Mesodermal cell (in vitro differentiated cells): Measurements from ENCODE around the gene USHBP1.

Experiments
- H3K27ac ChIP-seq: 2 replicates; pipeline ENCODE4 v1.7.0; 2013; ENCODE audit warnings: mild to moderate bottlenecking, low read depth, low read length, moderate library complexity; ENCODE audit not compliant: severe bottlenecking
- H3K36me3 ChIP-seq: 2 replicates; pipeline ENCODE4 v1.7.1; 2013; ENCODE audit warnings: mild to moderate bottlenecking, low read length, moderate library complexity; ENCODE audit not compliant: control insufficient read depth, insufficient read depth
- H3K4me1 ChIP-seq: one replicate; pipeline ENCODE4 v1.7.1; 2013; ENCODE audit warnings: mild to moderate bottlenecking, low read length; ENCODE audit not compliant: insufficient read depth, control insufficient read depth, poor library complexity, severe bottlenecking
- H3K4me3 ChIP-seq: 2 replicates; pipeline ENCODE4 v1.7.0; 2013; ENCODE audit warnings: low read length, control low read depth, mild to moderate bottlenecking; ENCODE audit not compliant: insufficient read depth, poor library complexity, severe bottlenecking; ENCODE audit errors: extremely low read depth
- H3K9me3 ChIP-seq: 2 replicates; pipeline ENCODE4 v1.7.1; 2013; ENCODE audit warnings: mild to moderate bottlenecking, low read length, moderate library complexity; ENCODE audit not compliant: control insufficient read depth
- WGBS, 2 experiments: methylation state at CpG; one replicate each; pipeline ENCODE4 v1.1.5; 2013; ENCODE audit warnings: missing lambda C conversion rate in 2 of 2; ENCODE audit not compliant: insufficient coverage in 2 of 2; 5-methylcytosine and 5-hydroxymethylcytosine counted together

USHBP1 gene

DNA sequence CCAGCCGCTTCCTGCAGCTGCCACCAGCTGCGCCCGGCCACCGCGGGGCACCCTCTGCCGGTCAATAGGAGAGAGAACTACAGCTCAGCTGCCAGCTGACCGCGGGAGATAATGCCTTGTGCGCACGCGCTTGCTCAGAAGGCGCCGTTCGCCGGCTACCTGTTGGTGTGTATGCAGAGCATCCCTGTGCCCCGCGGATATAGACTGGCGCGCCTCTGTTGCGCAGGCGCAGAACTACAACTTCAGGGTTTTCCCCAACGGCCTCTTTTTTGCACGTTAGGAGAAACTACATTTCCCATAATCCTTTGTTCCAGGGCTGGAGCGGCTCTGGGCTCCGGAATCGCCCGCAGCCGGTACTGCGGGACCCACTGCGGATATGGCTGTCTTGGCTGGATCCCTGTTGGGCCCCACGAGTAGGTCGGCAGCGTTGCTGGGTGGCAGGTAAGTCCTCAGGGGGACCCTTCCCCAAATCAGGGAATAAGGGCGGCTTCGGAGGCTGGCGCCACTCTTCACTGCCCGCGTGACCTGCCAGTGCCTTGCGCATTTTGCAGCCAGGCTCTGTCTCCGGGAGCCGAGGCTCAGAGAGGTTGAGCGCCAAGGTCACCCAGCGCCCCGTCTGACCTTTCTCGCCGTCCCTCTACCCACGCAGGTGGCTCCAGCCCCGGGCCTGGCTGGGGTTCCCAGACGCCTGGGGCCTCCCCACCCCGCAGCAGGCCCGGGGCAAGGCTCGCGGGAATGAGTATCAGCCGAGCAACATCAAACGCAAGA lies 41.2 kb upstream of the USHBP1 start, which contains the start of gene MRPL34:
Gene MRPL34, plus strand, starts transcription at position 356 of the 768 bp plus-strand sequence. Its CDS starts 21 bp downstream, at position 377.
- Histone ChIP-seq H3K27ac (peak within 1 kb of the TSS; percentile 72), H3K36me3 (peaks cover 13% of the 10 kb centered on the region), H3K4me3 (peak within 1 kb of the TSS; percentile 76), H3K9me3 (no peaks in the 10 kb centered on the region), H3K4me1 (peaks cover 9% of the 10 kb centered on the region)
- 0% methylated on average over 53 to 55 of the region's 55 CpGs for WGBS, 2 experiments

DNA sequence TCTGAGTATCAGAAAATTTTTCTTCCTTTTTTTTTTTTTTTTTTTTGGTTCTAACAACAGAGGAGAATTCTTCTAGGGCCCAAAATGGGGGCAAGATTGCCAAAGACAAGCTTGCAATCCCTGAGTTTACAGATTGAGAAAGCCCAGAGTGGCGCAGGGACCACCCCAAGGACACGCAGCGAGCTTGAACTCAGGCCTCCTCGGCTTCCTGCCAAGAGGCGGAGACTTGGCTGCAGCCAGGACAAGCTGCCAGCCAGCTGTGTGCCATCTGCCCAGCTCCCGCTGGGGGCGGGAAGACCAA lies 40.6 kb upstream of the USHBP1 start:
- Histone ChIP-seq H3K36me3 (peaks cover 8% of the 10 kb centered on the region), H3K27ac (no peak overlapping the region), H3K4me3 (peak overlapping the region; percentile 76), H3K4me1 (peaks cover 9% of the 10 kb centered on the region), H3K9me3 (no peaks in the 10 kb centered on the region)
- WGBS, 2 experiments: 10 to 17% methylated on average over 7 of the region's 7 CpGs

DNA sequence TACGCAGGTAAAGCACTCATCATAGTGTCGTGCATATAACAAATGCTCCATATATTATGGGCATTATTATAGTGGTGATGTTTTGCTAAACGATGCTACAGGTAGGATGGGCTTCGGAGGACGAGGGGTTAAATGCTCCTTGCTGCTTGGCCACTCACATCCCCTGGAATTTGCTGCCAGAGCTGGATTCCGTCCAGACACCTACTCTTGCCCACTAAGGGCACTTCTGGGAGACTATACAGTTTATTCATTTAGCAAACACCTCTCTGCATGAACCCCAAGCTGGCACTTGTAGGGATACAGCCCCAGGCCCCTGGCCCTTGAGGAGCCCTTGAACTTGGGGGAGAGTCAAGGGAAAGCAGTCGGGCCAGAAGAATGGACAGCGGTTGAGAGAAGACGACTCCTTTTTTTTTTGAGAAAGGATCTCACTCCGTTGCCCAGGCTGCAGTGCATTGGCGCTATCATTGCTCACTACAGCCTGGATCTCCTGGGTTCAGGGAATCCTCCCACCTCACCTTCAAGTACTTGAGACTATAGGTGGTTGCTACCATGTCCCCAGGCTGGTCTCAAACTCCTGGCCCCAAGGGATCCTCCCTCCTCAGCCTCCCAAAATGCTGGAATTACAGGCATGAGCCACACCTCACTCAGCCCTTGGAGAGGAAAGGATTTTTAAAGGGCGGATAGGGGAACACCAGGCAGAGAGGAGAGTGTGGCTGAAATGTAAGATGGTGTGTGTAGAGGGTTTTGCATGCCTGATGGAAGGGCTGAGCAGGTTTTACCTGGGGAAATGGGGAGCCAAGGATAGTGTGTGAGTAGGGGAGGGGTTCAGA lies 40.1 kb upstream of the USHBP1 start:
- 87 to 90% methylated on average over 7 to 10 of the region's 12 CpGs for WGBS, 2 experiments
- H3K4me1 ChIP-seq: peaks cover 9% of the 10 kb centered on the region
- H3K9me3 ChIP-seq: no peaks in the 10 kb centered on the region
- H3K27ac ChIP-seq: no peak overlapping the region
- peaks cover 8% of the 10 kb centered on the region for H3K36me3 ChIP-seq
- peak overlapping the region; percentile 76 for H3K4me3 ChIP-seq

DNA sequence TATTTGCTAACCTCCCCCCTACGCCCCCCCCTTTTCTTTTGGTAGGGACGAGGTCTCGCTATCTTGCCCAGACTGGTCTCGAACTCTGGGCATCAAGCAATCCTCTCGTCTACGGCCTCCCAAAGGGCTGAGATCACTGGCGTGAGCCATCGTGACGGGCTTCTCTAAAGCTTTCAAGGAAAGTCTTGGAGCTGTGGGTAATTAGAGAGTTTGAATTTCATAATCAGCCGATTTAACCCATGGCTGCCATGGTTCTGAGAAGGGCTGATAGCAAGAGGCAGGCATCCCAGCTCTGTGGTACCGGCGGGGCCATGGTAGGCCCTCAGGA lies 39.4 kb upstream of the USHBP1 start:
- H3K4me3 ChIP-seq: no peak overlapping the region
- H3K9me3 ChIP-seq: no peaks in the 10 kb centered on the region
- H3K4me1 ChIP-seq: peaks cover 7% of the 10 kb centered on the region
- 80 to 93% methylated on average over 9 to 10 of the region's 12 CpGs for WGBS, 2 experiments
- peaks cover 9% of the 10 kb centered on the region for H3K36me3 ChIP-seq
- no peak overlapping the region for H3K27ac ChIP-seq

DNA sequence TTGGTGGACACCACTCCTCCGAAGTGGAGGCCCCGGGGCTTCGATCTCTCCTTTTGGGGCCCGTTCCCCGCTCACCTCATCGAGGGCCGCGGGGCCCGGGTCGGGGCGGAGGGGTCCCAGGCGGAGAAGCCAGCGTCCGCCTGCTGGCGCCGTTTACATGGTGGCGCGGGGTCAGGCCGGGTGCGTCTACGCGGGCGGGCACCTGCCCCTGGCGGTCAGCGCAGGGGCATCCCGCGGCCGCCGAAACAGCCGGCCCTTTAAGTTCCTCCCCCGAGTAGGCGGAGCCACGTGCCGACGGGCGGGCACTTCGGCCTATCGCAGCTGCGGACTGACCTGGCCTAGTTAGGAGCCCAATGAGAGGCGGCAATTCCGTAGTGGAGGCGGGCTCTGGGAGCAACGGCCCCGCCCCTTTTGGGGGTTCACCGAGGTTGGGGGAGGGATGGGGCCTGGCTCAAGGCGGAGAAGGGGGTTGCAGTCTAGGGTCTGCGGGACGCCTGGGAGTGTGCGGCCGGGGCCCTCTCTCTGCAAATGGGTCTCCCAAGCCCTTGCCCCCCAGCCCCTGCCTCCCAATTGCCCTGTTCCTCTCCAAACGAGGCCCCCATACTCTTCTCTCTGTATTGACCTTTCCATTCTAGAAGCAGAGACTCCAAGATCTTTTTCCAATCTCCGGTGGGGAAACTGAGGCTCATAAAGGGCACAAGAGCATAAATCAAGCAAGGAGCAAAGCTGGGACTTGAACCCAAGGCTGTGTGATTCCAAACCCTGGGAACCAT lies 38.8 kb upstream of the USHBP1 start, which contains the start of gene ABHD8:
Gene ABHD8, minus strand, starts transcription at position 259 of the 773 bp plus-strand sequence. CDS start 1,809 bp downstream, outside the sequence.
- peaks cover 2% of the 10 kb centered on the region for H3K9me3 ChIP-seq
- H3K27ac ChIP-seq: no peak within 1 kb of the TSS
- peaks cover 6% of the 10 kb centered on the region for H3K4me1 ChIP-seq
- H3K36me3 ChIP-seq: peaks cover 15% of the 10 kb centered on the region
- peak within 1 kb of the TSS; percentile 50 for H3K4me3 ChIP-seq
- WGBS, 2 experiments: 3 to 7% methylated on average over 42 to 52 of the region's 52 CpGs

DNA sequence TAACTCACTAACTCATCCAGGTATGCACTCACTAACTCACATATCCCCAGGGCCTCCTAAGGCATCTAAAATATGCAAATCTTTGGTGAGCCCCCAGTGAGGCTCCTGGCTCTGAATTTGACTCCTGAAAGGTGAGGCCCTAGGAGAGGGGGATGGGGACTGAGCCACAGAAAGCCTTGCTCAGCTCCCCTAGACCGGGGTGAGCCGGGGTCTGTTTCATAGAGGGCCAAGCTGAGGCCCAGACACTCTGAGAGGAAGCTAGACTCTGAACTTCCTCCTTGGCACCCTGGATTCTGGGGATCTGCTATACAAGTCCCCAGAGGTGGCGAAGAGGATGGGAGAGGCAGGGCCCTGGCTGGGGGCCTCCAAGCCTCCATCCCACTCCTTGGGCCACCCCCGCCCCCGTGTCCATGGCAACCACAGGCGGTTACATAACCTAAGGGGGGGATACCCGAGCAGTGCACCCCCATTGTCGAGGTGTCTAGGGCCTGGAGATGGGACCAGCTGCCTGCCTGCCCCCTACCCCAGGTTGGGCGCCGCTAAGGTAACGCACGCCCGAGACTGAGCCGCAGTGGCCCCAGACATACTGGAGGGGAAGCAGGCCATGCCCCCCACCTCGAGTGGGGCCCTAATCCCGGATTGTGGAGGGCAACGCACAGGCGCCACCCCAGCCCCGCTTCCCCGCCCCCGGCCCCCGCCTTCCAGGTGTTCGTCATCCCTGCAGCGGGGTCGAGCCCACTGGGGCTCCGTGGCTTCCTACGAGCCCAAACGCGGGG lies 38.0 kb upstream of the USHBP1 start:
- no peak overlapping the region for H3K27ac ChIP-seq
- peaks cover 6% of the 10 kb centered on the region for H3K4me1 ChIP-seq

DNA sequence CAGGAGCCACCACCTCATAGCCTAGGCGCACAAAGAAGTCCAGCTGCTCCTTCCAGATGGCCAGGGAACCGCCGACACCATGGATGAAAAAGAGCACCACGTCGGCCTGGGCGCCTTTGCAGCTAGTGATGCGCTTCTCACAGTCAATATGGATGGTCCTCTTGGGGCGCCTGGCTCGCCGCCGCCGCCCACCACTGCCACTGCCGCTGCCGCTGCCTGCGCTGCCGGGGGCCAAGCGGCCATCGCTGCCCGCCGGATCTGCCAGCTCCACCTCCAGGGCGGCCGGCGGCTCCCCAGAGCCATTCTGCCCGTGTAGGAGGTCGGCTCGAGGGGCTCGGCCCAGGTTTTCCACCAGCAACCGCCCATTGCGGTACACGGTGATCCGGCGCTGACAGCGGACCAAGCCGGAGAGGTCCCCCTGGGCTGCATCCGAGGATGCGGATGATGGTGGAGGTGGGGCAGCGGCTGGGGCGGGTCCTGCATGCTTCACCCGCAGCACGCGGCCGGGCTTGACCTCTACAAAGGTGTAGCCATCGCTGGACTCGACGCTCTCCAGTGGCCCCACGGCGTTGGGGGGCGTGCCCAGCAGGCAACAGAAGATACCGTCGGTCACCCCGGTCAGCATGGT lies 36.6 kb upstream of the USHBP1 start:
- no peak overlapping the region for H3K4me3 ChIP-seq
- peaks cover 27% of the 10 kb centered on the region for H3K36me3 ChIP-seq
- 95 to 96% methylated on average over 50 to 51 of the region's 51 CpGs for WGBS, 2 experiments

More for the DNA sequence above, 38.0 kb upstream of the USHBP1 start:
- 28 to 32% methylated on average over 21 to 29 of the region's 29 CpGs for WGBS, 2 experiments
- H3K36me3 ChIP-seq: peaks cover 20% of the 10 kb centered on the region
- peaks cover 6% of the 10 kb centered on the region for H3K9me3 ChIP-seq
- H3K4me3 ChIP-seq: peak overlapping the region; percentile 50

DNA sequence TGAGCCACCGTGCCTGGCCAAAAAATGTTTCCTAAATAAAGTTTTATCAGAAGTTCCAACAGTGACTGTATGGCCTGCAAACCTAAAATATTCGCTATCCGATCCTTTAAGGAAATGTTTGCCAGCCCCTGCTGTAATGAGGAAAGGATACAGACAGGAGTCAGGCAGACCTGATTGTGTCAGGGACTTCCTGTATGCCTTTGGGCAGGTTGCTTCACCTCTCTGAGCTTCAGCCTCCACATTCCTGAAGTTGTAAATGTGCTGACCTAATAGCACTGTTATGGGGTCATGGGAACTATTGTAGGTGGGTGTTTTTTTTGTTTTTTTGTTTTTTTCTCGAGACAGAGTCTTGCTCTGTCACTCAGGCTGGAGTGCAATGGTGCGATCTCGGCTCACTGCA lies 32.4 kb upstream of the USHBP1 start:
- 93 to 94% methylated on average over 5 to 6 of the region's 6 CpGs for WGBS, 2 experiments
- Histone ChIP-seq H3K9me3 (peaks cover 6% of the 10 kb centered on the region), H3K36me3 (peaks cover 42% of the 10 kb centered on the region), H3K27ac (no peak overlapping the region), H3K4me3 (no peak overlapping the region), H3K4me1 (peaks cover 4% of the 10 kb centered on the region)

More for the DNA sequence above, 36.6 kb upstream of the USHBP1 start:
- H3K27ac ChIP-seq: no peak overlapping the region
- peaks cover 6% of the 10 kb centered on the region for H3K4me1 ChIP-seq
- H3K9me3 ChIP-seq: peaks cover 6% of the 10 kb centered on the region

DNA sequence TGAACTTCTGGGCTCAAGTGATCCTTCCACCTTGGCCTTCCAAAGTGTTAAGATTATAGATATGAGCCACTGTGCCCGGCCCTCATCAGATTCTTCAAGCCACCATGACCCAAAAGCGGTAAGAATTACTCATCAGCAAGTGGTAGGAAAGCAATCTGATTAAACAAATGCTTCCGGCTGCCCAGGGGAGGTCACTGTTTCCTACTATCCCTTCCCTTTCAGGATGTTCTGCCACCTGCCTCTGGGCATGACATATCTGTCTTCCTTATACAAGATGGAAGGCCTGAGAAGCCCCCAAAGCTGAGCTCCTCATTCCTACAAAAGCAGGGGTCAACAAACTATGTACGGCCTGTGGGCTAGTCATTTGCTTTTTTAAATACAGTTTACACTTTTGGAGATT lies 31.7 kb upstream of the USHBP1 start:
- Histone ChIP-seq H3K4me3 (no peak overlapping the region), H3K36me3 (peaks cover 38% of the 10 kb centered on the region), H3K27ac (no peak overlapping the region), H3K9me3 (peaks cover 6% of the 10 kb centered on the region), H3K4me1 (peaks cover 4% of the 10 kb centered on the region)
- WGBS, 2 experiments: 75 to 93% methylated on average over 3 of the region's 4 CpGs
